Measurements from ENCODE around the gene LAMA2. TPM values are rescaled to one million over a fixed set of nuclear protein-coding genes. Genes with fewer than 3 reads are reported as not detected.

Gene LAMA2
- total RNA-seq, 3 donors from 2014 or later, result 116 to 293 (median 118) TPM

DNA sequence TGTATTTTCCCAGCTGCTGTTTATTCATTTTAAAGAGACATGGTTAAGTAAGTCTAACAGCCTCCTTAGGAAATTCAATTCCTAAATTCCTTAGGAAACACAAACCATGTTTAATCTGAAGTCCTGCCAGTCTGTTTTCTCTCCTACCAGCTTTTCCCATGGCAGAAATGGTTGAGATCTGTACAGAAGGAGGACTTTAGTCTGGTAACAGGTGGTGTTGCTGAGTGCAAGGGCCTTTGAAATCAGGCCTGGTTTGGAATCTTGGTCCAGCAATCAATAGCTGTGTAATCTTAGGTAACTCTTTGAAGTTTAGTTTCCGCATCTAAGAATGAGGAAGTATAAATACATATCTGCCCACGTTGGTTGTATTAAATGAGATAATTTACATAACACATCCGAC, 232.5 kb downstream of the LAMA2 start:
- Histone ChIP-seq H3K4me1 (no peaks in the 10 kb centered on the region), H3K4me3 (no peak overlapping the region), H3K27me3 (no peaks in the 10 kb centered on the region), H3K9me3 (no peaks in the 10 kb centered on the region), H3K36me3 (no peaks in the 10 kb centered on the region), H3K27ac (peak overlapping the region in 1 of 2 donors; percentile 70)
- TF ChIP-seq POLR2A (IDR thresholded peaks at IDR 0.05), result no peak
- TF ChIP-seq, protein P1, sequence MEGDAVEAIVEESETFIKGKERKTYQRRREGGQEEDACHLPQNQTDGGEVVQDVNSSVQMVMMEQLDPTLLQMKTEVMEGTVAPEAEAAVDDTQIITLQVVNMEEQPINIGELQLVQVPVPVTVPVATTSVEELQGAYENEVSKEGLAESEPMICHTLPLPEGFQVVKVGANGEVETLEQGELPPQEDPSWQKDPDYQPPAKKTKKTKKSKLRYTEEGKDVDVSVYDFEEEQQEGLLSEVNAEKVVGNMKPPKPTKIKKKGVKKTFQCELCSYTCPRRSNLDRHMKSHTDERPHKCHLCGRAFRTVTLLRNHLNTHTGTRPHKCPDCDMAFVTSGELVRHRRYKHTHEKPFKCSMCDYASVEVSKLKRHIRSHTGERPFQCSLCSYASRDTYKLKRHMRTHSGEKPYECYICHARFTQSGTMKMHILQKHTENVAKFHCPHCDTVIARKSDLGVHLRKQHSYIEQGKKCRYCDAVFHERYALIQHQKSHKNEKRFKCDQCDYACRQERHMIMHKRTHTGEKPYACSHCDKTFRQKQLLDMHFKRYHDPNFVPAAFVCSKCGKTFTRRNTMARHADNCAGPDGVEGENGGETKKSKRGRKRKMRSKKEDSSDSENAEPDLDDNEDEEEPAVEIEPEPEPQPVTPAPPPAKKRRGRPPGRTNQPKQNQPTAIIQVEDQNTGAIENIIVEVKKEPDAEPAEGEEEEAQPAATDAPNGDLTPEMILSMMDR (IDR thresholded peaks at IDR 0.05), result no peak
- TF ChIP-seq POLR2AphosphoS5 (IDR thresholded peaks at IDR 0.05), result no peak
- intact Hi-C loops (cut with DNase I; ENCODE audit: low total_unique reads), result no loop called here
- no peak for DNase-seq (ENCODE audit: low spot score in 2 of 2)

DNA sequence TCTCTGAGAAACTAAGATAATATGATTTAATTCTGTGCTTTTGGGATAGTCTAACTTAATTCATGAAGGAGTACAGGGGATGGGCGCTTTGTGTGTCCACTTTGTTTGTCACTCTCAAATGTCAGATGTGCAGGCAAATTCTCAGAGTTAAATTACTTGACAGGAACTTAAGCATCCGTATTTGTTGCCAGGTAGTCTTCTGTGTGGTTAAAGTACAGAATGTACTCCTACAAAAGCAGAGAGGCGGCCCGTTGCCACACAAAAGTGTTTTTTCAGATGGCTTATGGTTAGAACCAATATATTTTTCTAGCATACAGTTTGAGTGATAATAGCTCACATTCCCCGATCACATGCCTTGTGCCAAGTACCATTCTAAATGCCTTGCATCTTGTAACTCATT, 234.4 kb downstream of the LAMA2 start:
- H3K27ac ChIP-seq, result no peak overlapping the region
- DNase-seq (ENCODE audit: low spot score in 2 of 2), result no peak
- H3K36me3 ChIP-seq, result no peaks in the 10 kb centered on the region
- H3K27me3 ChIP-seq, result no peaks in the 10 kb centered on the region
- intact Hi-C loops (cut with DNase I; ENCODE audit: low total_unique reads), result no loop called here
- no peaks in the 10 kb centered on the region for H3K4me1 ChIP-seq
- H3K4me3 ChIP-seq, result no peak overlapping the region
- H3K9me3 ChIP-seq, result no peaks in the 10 kb centered on the region
- TF ChIP-seq, protein P1 (IDR thresholded peaks at IDR 0.05), result no peak
- TF ChIP-seq POLR2AphosphoS5 (IDR thresholded peaks at IDR 0.05) (no peak), POLR2A (IDR thresholded peaks at IDR 0.05) (no peak)

DNA sequence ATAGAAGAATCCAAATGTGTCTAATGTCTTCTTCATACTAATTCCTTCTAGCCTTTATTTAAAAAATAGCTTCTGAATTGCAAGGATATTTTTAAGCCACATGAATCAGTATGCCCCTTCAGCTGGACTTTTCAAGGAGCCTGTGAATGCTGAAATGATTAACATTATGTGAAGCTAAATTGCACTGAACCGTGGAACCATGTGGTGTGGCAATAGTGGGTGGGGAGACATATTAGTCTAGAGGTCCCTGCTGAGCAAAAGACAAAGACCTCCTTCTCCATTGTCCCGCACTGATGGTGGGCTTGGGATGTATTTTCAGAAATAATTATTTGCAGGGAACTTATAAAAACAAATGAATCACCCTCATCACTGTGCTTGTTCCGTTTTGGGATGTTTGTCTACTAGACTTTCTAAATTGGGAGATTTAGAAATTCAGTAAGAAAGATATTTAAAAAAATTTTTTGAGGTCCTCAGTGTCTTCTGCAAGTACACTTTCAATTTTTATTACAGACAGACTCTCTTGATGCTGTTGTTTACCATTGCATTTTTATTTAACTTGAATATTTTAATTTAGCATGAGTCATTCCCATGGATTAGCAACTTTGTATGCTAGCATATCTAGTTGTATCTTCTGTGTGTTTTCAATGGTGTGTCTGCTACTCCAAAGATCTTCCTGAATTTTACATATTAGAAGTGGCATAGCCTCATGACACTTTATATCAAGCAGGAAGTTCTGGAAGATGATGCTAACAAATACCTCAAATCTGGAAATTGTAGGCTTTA, 238.1 kb downstream of the LAMA2 start:
- intact Hi-C loops (cut with DNase I; ENCODE audit: low total_unique reads), result no loop called here
- Histone ChIP-seq H3K27ac (peak overlapping the region; percentile 15 to 40), H3K4me1 (no peaks in the 10 kb centered on the region), H3K27me3 (no peaks in the 10 kb centered on the region), H3K36me3 (no peaks in the 10 kb centered on the region), H3K9me3 (no peaks in the 10 kb centered on the region), H3K4me3 (no peak overlapping the region)
- TF ChIP-seq POLR2A (IDR thresholded peaks at IDR 0.05), result no peak
- no peak for TF ChIP-seq POLR2AphosphoS5 (IDR thresholded peaks at IDR 0.05)
- TF ChIP-seq, protein P1 (IDR thresholded peaks at IDR 0.05), result no peak
- no peak for DNase-seq (ENCODE audit: low spot score in 2 of 2)

DNA sequence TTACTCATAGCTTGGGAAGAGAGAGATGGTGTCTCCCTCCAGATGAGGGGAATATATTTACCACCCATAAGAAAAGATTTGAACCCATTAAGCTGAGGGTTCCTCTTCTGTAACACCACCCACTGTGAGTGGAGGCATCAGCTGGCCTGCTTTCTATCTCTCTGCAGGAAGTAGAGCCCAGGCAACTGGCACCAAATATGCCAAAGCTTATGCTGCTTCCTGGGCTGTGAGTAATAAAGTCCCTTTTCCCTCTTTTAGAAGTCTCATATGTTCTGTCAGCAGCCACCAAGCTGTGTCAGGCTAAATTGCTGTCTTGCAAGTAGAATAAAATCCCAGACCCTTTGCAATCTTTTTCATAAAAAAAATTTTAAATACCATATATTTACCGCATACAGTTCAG, 241.4 kb downstream of the LAMA2 start:
- Histone ChIP-seq H3K27me3 (no peaks in the 10 kb centered on the region), H3K36me3 (no peaks in the 10 kb centered on the region), H3K27ac (peak overlapping the region in 1 of 2 donors; percentile 30), H3K4me3 (no peak overlapping the region), H3K4me1 (no peaks in the 10 kb centered on the region), H3K9me3 (no peaks in the 10 kb centered on the region)
- no peak for DNase-seq (ENCODE audit: low spot score in 2 of 2)
- TF ChIP-seq, protein P1 (IDR thresholded peaks at IDR 0.05), result no peak
- TF ChIP-seq POLR2AphosphoS5 (IDR thresholded peaks at IDR 0.05) (no peak), POLR2A (IDR thresholded peaks at IDR 0.05) (no peak)
- intact Hi-C loops (cut with DNase I; ENCODE audit: low total_unique reads), result no loop called here

DNA sequence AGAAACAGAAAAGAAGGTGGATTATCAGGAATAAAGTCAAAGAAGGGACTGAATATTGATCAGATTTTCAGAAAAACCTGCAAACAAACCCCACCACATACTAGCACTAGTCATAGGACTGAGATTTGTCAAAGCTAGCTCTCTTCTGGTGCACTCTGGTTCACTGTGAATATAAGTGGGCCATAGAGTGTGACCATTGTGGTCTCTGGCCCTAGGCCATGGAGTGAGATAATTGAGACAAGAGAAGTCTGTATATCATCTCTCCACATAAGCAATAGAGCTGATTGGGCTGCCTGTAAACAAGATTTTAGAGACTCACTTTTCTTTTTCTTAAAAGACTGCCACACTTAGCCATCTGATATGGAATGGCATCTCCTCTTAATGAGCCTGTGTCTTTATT, 247.2 kb downstream of the LAMA2 start:
- no peaks in the 10 kb centered on the region for H3K27me3 ChIP-seq
- H3K4me1 ChIP-seq, result peaks cover 0 to 8% of the 10 kb centered on the region in 2 donors
- TF ChIP-seq, protein P1 (IDR thresholded peaks at IDR 0.05), result no peak
- TF ChIP-seq POLR2AphosphoS5 (IDR thresholded peaks at IDR 0.05), result no peak
- TF ChIP-seq POLR2A (IDR thresholded peaks at IDR 0.05), result no peak
- no peaks in the 10 kb centered on the region for H3K36me3 ChIP-seq
- intact Hi-C loops (cut with DNase I; ENCODE audit: low total_unique reads), result no loop called here
- H3K4me3 ChIP-seq, result no peak overlapping the region
- no peak for DNase-seq (ENCODE audit: low spot score in 2 of 2)
- peak overlapping the region; percentile 71 to 86 for H3K27ac ChIP-seq
- H3K9me3 ChIP-seq, result no peaks in the 10 kb centered on the region

Measured in breast epithelium (tissue), 4 donors.